Medulla oblongata (tissue), 1 donor: Measurements from ENCODE around the gene DNM1.

Experiments used
- DNase-seq: peaks from one replicate; pipeline ENCODE4 v3.0.0-alpha.2; 2015; ENCODE audit errors: extremely low spot score

Gene DNM1

GRCh38 chr9:128205296-128205944 is 2.2 kb downstream of the DNM1 start:
- DNase-seq: no peak

- no peak for DNase-seq
These were observed 3.3 kb downstream of the DNM1 start for GRCh38 chr9:128206484-128206883.

GRCh38 chr9:128206916-128207910 is 4.0 kb downstream of the DNM1 start:
- DNase-seq: no peak

- DNase-seq: no peak
These were observed 5.2 kb downstream of the DNM1 start for GRCh38 chr9:128208386-128208785.

GRCh38 chr9:128208946-128209669 is 5.9 kb downstream of the DNM1 start:
- no peak for DNase-seq

- DNase-seq: no peak
These were observed 8.2 kb downstream of the DNM1 start for GRCh38 chr9:128211186-128211980.

- DNase-seq: no peak
These were observed 8.8 kb downstream of the DNM1 start for GRCh38 chr9:128211981-128212281.

- no peak for DNase-seq
These were observed 10.7 kb downstream of the DNM1 start for GRCh38 chr9:128213746-128214497.

GRCh38 chr9:128214571-128215490 is 11.7 kb downstream of the DNM1 start:
- no peak for DNase-seq

- DNase-seq: no peak
These were observed 12.6 kb downstream of the DNM1 start for GRCh38 chr9:128215491-128216409.

- DNase-seq: no peak
These were observed 13.8 kb downstream of the DNM1 start for GRCh38 chr9:128216781-128217553.

- DNase-seq: no peak
These were observed 15.0 kb downstream of the DNM1 start for GRCh38 chr9:128218172-128218517.

GRCh38 chr9:128218518-128219389 is 15.6 kb downstream of the DNM1 start:
- DNase-seq: peak; percentile 92

GRCh38 chr9:128219831-128220230 is 16.7 kb downstream of the DNM1 start:
- no peak for DNase-seq

- no peak for DNase-seq
These were observed 18.8 kb downstream of the DNM1 start for GRCh38 chr9:128222026-128222425.

GRCh38 chr9:128222880-128223670 is 19.9 kb downstream of the DNM1 start:
- no peak for DNase-seq
